Mesothelial cell of epicardium (in vitro differentiated cells): ENCODE results near the gene RPL31. TPM values are rescaled to one million over a fixed set of nuclear protein-coding genes. Genes with fewer than 3 reads are reported as not detected.

Experiments
- DNase-seq, 2 experiments: peaks; one replicate each; pipeline ENCODE4 v3.0.0; 2021; ENCODE audit warnings: low spot score in 2 of 2; ENCODE audit not compliant: unreplicated experiment in 2 of 2
- H3K27ac Mint-ChIP-seq: 2 replicates; pipeline ENCODE4 v1.8.0; 2021; ENCODE audit warnings: mixed read lengths
- H3K27me3 Mint-ChIP-seq: 2 replicates; pipeline ENCODE4 v1.8.0; 2021; ENCODE audit warnings: low read depth, mixed read lengths
- H3K36me3 Mint-ChIP-seq: 2 replicates; pipeline ENCODE4 v1.8.0; 2021; ENCODE audit warnings: mixed read lengths
- H3K4me1 Mint-ChIP-seq: 2 replicates; pipeline ENCODE4 v1.8.0; 2021; ENCODE audit warnings: mixed read lengths
- H3K4me3 Mint-ChIP-seq: 2 replicates; pipeline ENCODE4 v1.8.0; 2021; ENCODE audit warnings: mild to moderate bottlenecking, moderate library complexity, mixed read lengths
- H3K9me3 Mint-ChIP-seq: 2 replicates; pipeline ENCODE4 v1.8.0; 2021; ENCODE audit warnings: mixed read lengths
- total RNA-seq: library from RNA; stranded (reverse); gene quantifications from 3 replicates; pipeline ENCODE4 v1.2.1, GENCODE V29; 2021
- TF ChIP-seq, protein P1 (sequence below): fragments of 200-600 bp; sonication (generic); IDR thresholded peaks from one replicate; pipeline ENCODE4 v1.5.0; 2021; ENCODE audit warnings: antibody characterized with exemption; ENCODE audit not compliant: unreplicated experiment

RPL31 gene
- total RNA-seq, 1 donor from 2014 or later = 1,845 TPM

GRCh38 chr2:101012054-101012705, 10.1 kb downstream of the RPL31 start:
- no peaks in the 10 kb centered on the region for H3K9me3 Mint-ChIP-seq
- H3K4me3 Mint-ChIP-seq = no peak overlapping the region
- H3K27ac Mint-ChIP-seq = no peak overlapping the region
- H3K4me1 Mint-ChIP-seq = no peaks in the 10 kb centered on the region
- DNase-seq = no peak
- no peaks in the 10 kb centered on the region for H3K27me3 Mint-ChIP-seq
- H3K36me3 Mint-ChIP-seq = peaks cover 26% of the 10 kb centered on the region
- TF ChIP-seq, protein P1, sequence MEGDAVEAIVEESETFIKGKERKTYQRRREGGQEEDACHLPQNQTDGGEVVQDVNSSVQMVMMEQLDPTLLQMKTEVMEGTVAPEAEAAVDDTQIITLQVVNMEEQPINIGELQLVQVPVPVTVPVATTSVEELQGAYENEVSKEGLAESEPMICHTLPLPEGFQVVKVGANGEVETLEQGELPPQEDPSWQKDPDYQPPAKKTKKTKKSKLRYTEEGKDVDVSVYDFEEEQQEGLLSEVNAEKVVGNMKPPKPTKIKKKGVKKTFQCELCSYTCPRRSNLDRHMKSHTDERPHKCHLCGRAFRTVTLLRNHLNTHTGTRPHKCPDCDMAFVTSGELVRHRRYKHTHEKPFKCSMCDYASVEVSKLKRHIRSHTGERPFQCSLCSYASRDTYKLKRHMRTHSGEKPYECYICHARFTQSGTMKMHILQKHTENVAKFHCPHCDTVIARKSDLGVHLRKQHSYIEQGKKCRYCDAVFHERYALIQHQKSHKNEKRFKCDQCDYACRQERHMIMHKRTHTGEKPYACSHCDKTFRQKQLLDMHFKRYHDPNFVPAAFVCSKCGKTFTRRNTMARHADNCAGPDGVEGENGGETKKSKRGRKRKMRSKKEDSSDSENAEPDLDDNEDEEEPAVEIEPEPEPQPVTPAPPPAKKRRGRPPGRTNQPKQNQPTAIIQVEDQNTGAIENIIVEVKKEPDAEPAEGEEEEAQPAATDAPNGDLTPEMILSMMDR = no peak

DNA sequence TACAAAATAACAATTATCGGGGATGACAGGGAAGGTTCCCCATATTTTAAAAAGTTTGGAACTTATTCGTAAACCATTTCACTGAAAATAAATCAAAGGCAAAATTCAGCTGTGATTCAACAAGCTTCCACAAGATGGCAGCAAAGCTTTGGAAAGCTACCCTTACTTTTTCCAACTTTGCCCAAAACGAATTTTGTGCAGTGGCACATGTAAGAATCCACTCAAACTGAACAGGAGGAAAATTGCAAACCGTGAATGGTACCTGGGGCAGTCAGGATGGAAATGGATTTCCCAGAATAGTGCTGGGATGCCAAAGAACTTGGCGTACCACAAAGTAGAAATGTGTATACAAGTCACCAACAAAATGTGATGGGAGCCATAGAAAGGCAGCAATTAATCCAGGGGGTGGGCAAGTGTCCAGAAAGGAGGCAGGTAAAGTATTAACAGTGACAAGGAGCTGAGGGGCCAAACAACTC, 10.7 kb downstream of the RPL31 start:
- Mint-ChIP-seq H3K9me3 (no peaks in the 10 kb centered on the region), H3K36me3 (peaks cover 24% of the 10 kb centered on the region), H3K27ac (no peak overlapping the region), H3K4me1 (no peaks in the 10 kb centered on the region), H3K4me3 (no peak overlapping the region), H3K27me3 (no peaks in the 10 kb centered on the region)
- TF ChIP-seq, protein P1 = peak; percentile 90
- no peak for DNase-seq

DNA sequence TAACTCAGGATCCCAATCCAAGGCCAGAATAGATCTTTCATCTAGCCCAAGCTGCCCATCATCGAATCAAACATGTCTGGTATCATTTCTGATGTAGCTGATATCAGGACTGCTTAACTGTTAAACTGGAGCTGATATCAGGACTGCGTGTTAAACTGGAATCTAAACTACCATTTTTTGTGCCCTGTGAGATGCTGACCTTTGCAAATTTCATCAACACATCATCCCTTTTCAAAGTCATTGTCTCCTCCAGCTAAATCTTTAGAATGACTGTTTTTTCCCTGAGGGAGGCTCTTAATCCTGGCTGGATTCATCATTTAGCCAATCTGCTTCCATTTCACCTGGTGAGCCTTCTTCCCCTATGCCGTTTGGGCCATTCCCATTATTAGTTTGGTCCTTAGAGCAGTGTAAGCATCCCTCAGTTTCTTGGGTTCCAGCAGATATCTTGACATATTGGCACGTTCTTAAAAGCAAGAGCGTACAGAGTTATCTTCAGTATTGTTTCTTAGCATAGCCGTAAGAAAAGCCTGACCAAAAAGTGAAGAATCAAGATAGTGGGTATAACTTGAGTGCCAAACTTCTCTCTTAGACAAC, 12.3 kb downstream of the RPL31 start:
- no peak for DNase-seq
- peaks cover 22% of the 10 kb centered on the region for H3K36me3 Mint-ChIP-seq
- TF ChIP-seq, protein P1 = no peak
- peaks cover 3% of the 10 kb centered on the region for H3K4me1 Mint-ChIP-seq
- no peak overlapping the region for H3K27ac Mint-ChIP-seq
- H3K4me3 Mint-ChIP-seq = no peak overlapping the region
- H3K9me3 Mint-ChIP-seq = no peaks in the 10 kb centered on the region
- no peaks in the 10 kb centered on the region for H3K27me3 Mint-ChIP-seq

DNA sequence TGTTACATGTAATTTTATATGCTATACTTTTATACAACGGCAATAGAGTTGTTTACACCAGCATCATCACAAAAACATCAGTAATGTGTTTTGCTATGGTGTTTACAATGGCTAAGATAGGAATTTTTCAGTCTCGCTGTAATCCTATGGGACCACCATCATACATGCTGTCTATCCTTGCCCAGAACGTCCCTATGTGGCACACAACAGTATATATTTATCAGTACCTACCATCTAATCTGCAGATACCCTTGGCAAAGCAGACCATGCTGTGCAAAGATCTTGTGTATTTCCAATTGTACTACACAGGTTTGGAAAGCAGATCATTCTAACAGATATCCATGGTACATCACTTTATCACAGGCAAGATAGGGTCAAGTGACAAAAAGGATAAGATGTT, 15.3 kb downstream of the RPL31 start:
- H3K36me3 Mint-ChIP-seq = peaks cover 27% of the 10 kb centered on the region
- DNase-seq = no peak
- TF ChIP-seq, protein P1 = no peak
- H3K27ac Mint-ChIP-seq = no peak overlapping the region
- no peaks in the 10 kb centered on the region for H3K9me3 Mint-ChIP-seq
- H3K4me3 Mint-ChIP-seq = no peak overlapping the region
- H3K4me1 Mint-ChIP-seq = peaks cover 3% of the 10 kb centered on the region
- H3K27me3 Mint-ChIP-seq = no peaks in the 10 kb centered on the region

- no peak for DNase-seq
- Mint-ChIP-seq H3K27ac (peak overlapping the region; percentile 82), H3K36me3 (peaks cover 26% of the 10 kb centered on the region)
Observed at GRCh38 chr2:101018934-101019333, 16.8 kb downstream of the RPL31 start.

More at GRCh38 chr2:101018934-101019333, 16.8 kb downstream of the RPL31 start:
- TF ChIP-seq, protein P1 = no peak
- no peaks in the 10 kb centered on the region for H3K9me3 Mint-ChIP-seq
- H3K4me1 Mint-ChIP-seq = peaks cover 3% of the 10 kb centered on the region
- no peaks in the 10 kb centered on the region for H3K27me3 Mint-ChIP-seq
- no peak overlapping the region for H3K4me3 Mint-ChIP-seq
